Measurements from ENCODE around the gene PSMA4.

DNA sequence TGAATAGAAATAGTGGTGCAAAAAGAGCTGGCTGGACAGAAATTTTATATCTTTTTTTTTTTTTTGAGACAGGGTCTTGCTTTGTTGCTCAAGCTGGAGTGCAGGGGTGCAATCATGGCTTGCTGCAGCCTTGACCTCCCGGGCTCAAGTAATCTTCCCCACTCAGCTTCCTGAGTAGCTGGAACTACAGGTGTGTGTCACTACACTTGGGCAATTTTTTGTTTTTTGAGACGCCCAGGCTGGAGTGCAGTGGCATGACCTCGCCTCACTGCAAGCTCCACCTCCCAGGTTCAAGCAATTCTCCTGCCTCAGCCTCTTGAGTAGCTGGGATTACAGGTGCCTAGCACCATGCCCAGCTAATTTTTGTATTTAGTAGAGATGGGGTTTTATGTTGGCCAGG, 58.1 kb downstream of the PSMA4 start:
- TF ChIP-seq, protein P1, sequence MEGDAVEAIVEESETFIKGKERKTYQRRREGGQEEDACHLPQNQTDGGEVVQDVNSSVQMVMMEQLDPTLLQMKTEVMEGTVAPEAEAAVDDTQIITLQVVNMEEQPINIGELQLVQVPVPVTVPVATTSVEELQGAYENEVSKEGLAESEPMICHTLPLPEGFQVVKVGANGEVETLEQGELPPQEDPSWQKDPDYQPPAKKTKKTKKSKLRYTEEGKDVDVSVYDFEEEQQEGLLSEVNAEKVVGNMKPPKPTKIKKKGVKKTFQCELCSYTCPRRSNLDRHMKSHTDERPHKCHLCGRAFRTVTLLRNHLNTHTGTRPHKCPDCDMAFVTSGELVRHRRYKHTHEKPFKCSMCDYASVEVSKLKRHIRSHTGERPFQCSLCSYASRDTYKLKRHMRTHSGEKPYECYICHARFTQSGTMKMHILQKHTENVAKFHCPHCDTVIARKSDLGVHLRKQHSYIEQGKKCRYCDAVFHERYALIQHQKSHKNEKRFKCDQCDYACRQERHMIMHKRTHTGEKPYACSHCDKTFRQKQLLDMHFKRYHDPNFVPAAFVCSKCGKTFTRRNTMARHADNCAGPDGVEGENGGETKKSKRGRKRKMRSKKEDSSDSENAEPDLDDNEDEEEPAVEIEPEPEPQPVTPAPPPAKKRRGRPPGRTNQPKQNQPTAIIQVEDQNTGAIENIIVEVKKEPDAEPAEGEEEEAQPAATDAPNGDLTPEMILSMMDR (IDR thresholded peaks at IDR 0.05 in 2 of 3, conservative IDR thresholded peaks at IDR 0.05 in 1 of 3; ENCODE audit: control insufficient read depth in 2 of 3, extremely low read depth in 1 of 3, insufficient read depth in 1 of 3, low read depth in 3 of 3, low read length in 3 of 3): no peak
- TF ChIP-seq GABPA (IDR thresholded peaks at IDR 0.05; ENCODE audit: low read depth) (no peak), MXI1 (IDR thresholded peaks at IDR 0.05; ENCODE audit: low read depth, low read length) (no peak), ETV6 (conservative IDR thresholded peaks at IDR 0.05 in 1 of 2, IDR thresholded peaks at IDR 0.05 in 1 of 2; ENCODE audit: borderline replicate concordance in 1 of 2, low read depth in 1 of 2) (no peak), SP1 (IDR thresholded peaks at IDR 0.05; ENCODE audit: low read depth, low read length) (no peak), SMC3 (IDR thresholded peaks at IDR 0.05; ENCODE audit: borderline replicate concordance, low read length) (no peak)
